ENCODE measurements around the gene EFNB3. TPM values are rescaled to one million over a fixed set of nuclear protein-coding genes. Genes with fewer than 3 reads are reported as not detected.

EFNB3 gene
- total RNA-seq, 2 experiments from 2014 or later = 0.15 TPM; not detected in 1

GRCh38 chr17:7713782-7714181, 8.8 kb downstream of the EFNB3 start:
- TF ChIP-seq CTCF (conservative IDR thresholded peaks at IDR 0.05; ENCODE audit: low read length) = no peak
- no peak for TF ChIP-seq EZH2phosphoT487 (IDR thresholded peaks at IDR 0.05; ENCODE audit: borderline replicate concordance, low read depth, low read length)
- DNase-seq (ENCODE audit: low spot score) = no peak
- H3K36me3 ChIP-seq (ENCODE audit: insufficient read depth, low read length) = no peaks in the 10 kb centered on the region
- 0 out of 2 replicates have a peak, but pooled peaks cover 4% of the 10 kb centered on the region for H3K9me2 ChIP-seq (ENCODE audit: insufficient read depth, low read length)
- intact Hi-C loops (cut with micrococcal nuclease; ENCODE audit: unreplicated experiment) = no loop called here
- no peak overlapping the region for H3K27ac ChIP-seq (ENCODE audit: low read depth, low read length, poor library complexity, severe bottlenecking)
- H3K4me1 ChIP-seq (ENCODE audit: insufficient read depth, low read length, poor library complexity, severe bottlenecking) = peaks cover 10% of the 10 kb centered on the region
- H3K79me2 ChIP-seq (ENCODE audit: insufficient read depth, low read depth, low read length) = no peaks in the 10 kb centered on the region
- H3K4me2 ChIP-seq (ENCODE audit: low read length) = no peak overlapping the region
- ChIA-PET CTCF (ENCODE audit: unreplicated experiment) (no interaction called here), POLR2A (no interaction called here)
- H3K9me3 ChIP-seq (ENCODE audit: low read length) = no peaks in the 10 kb centered on the region
- no peak overlapping the region for H2AFZ ChIP-seq (ENCODE audit: low read length)
- BruUV-seq (replicated peaks) = no TSS peak
- H3K4me3 ChIP-seq (ENCODE audit: low read depth, low read length, poor library complexity, severe bottlenecking) = no peak overlapping the region
- no peaks in the 10 kb centered on the region for H4K20me1 ChIP-seq (ENCODE audit: insufficient read depth, low read length)

- intact Hi-C loops (cut with micrococcal nuclease; ENCODE audit: unreplicated experiment) = no loop called here
- no TSS peak for BruUV-seq (replicated peaks)
- no peaks in the 10 kb centered on the region for H4K20me1 ChIP-seq (ENCODE audit: insufficient read depth, low read length)
- H3K4me1 ChIP-seq (ENCODE audit: insufficient read depth, low read length, poor library complexity, severe bottlenecking) = peaks cover 9% of the 10 kb centered on the region
- no peaks in the 10 kb centered on the region for H3K79me2 ChIP-seq (ENCODE audit: insufficient read depth, low read depth, low read length)
- H3K4me2 ChIP-seq (ENCODE audit: low read length) = no peak overlapping the region
- no peak overlapping the region for H3K4me3 ChIP-seq (ENCODE audit: low read depth, low read length, poor library complexity, severe bottlenecking)
- ChIA-PET POLR2A (no interaction called here), CTCF (ENCODE audit: unreplicated experiment) (interaction anchor here (0.6 kb wide), 1 partner anchor 339 kb away, joined by 4 read pairs; no protein-coding TSS in a partner anchor)
- H3K9me3 ChIP-seq (ENCODE audit: low read length) = no peaks in the 10 kb centered on the region
- no peak overlapping the region for H3K27ac ChIP-seq (ENCODE audit: low read depth, low read length, poor library complexity, severe bottlenecking)
- 0 out of 2 replicates have a peak, but pooled peaks cover 4% of the 10 kb centered on the region for H3K9me2 ChIP-seq (ENCODE audit: insufficient read depth, low read length)
- H3K36me3 ChIP-seq (ENCODE audit: insufficient read depth, low read length) = no peaks in the 10 kb centered on the region
- DNase-seq (ENCODE audit: low spot score) = no peak
- TF ChIP-seq EZH2phosphoT487 (IDR thresholded peaks at IDR 0.05; ENCODE audit: borderline replicate concordance, low read depth, low read length) (no peak), CTCF (conservative IDR thresholded peaks at IDR 0.05; ENCODE audit: low read length) (no peak)
- H2AFZ ChIP-seq (ENCODE audit: low read length) = no peak overlapping the region
These were observed 10.0 kb downstream of the EFNB3 start for GRCh38 chr17:7714721-7715594.

Measured in OCI-LY7 (cell line).